ENCODE results near the gene CFHR5. TPM values are rescaled to one million over a fixed set of nuclear protein-coding genes. Genes with fewer than 3 reads are reported as not detected.
"Not testable (repeated sequence)": the region's sequence is repeated elsewhere in the genome, so short reads cannot be mapped to it uniquely, and the experiment has no call there.

CFHR5 gene
- not detected for total RNA-seq

DNA sequence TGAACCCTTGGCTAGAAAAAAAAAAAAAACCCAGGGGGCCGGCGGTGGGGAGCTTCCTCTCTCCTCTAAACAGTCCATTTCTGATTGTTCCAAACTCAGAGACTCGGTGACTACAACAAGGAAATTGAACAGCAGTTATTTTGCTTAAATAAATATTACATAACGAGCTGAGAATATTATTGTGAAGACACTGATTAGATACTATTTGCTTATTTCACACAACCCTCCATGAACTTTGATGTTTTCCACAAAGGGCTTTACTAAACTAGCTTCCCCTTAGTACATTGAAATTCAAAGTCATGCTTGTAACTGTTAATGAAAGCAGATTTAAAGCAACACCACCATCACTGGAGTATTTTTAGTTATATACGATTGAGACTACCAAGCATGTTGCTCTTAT is at the start of gene CFHR5:
TSS of gene CFHR5 (plus strand) at position 279 of the 400 bp plus-strand sequence. CDS start at position 388, 109 bp downstream.
- H3K36me3 Mint-ChIP-seq: no peaks in the 10 kb centered on the region
- DNase-seq (ENCODE audit: low spot score) (no peak), ATAC-seq (no peak)
- H3K4me3 Mint-ChIP-seq: no peak within 1 kb of the TSS
- H3K4me1 Mint-ChIP-seq (ENCODE audit: low read depth in 2 of 2): no peaks in the 10 kb centered on the region
- no peaks in the 10 kb centered on the region for H3K9me3 Mint-ChIP-seq
- H3K27me3 Mint-ChIP-seq: no peaks in the 10 kb centered on the region
- no peak within 1 kb of the TSS for H3K27ac Mint-ChIP-seq

DNA sequence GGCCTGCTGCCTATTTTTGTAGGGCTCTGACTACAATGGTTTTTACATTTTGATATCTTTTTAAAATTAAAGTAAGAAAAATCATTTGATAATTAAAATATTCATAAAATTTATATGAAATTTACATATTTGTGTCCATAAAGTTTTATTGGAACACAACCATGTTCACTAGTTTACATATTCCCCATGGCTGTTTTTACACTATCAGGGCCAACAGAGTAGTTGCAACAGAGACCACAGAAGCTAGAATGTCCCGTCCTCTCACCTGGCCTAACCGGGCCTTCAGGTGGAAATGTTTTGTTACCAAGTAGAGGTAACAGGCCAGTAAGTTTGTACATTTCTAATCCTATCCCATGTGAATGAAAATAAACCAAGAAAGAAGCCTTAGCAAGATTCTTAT is 44.5 kb upstream of the CFHR5 start:
- DNase-seq (ENCODE audit: low spot score); H3K36me3 Mint-ChIP-seq; ATAC-seq; H3K27me3 Mint-ChIP-seq; H3K4me1 Mint-ChIP-seq (ENCODE audit: low read depth in 2 of 2); H3K27ac Mint-ChIP-seq; H3K4me3 Mint-ChIP-seq; H3K9me3 Mint-ChIP-seq: not testable (repeated sequence)

DNA sequence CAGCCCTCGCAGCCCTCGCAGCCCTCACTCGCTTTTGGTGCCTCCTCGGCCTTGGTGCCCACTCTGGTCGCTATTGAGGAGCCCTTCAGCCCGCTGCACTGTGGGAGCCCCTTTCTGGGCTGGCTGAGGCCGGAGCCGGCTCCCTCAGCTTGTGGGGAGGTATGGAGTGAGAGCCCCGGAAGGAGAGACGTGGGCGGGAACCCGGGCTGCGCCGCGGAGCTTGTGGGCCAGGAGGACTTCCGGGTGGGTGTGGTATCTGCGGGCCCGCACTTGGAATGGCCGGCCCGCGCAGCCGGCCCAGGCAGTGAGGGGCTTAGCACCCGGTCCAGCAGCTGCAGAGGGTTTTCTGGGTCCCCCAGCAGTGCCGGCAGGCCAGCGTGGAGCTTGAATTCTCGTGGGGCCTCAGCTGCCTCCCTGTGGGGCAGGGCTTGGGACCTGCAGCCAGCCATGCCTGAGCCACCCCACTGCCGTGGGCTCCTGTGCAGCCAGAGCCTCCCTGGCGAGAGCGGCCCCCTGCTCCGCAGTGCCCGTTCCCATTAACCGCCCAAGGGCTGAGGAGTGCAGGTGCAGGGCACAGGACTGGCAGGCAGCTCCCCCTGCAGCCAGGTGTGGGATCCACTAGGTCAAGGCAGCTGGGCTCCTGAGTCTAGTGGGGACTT is 43.7 kb upstream of the CFHR5 start:
- Mint-ChIP-seq H3K27ac (no peak overlapping the region), H3K4me1 (ENCODE audit: low read depth in 2 of 2) (no peaks in the 10 kb centered on the region), H3K4me3 (no peak overlapping the region), H3K27me3 (no peaks in the 10 kb centered on the region), H3K36me3 (no peaks in the 10 kb centered on the region), H3K9me3 (peaks cover 11% of the 10 kb centered on the region)
- no peak for DNase-seq (ENCODE audit: low spot score)
- ATAC-seq: peak; percentile 32 to 33

- H3K9me3 Mint-ChIP-seq: peaks cover 18% of the 10 kb centered on the region
- ATAC-seq; DNase-seq (ENCODE audit: low spot score); H3K27me3 Mint-ChIP-seq; H3K4me1 Mint-ChIP-seq (ENCODE audit: low read depth in 2 of 2); H3K27ac Mint-ChIP-seq; H3K36me3 Mint-ChIP-seq; H3K4me3 Mint-ChIP-seq: not testable (repeated sequence)
Measured at GRCh38 chr1:196941474-196941873, 35.9 kb upstream of the CFHR5 start.

DNA sequence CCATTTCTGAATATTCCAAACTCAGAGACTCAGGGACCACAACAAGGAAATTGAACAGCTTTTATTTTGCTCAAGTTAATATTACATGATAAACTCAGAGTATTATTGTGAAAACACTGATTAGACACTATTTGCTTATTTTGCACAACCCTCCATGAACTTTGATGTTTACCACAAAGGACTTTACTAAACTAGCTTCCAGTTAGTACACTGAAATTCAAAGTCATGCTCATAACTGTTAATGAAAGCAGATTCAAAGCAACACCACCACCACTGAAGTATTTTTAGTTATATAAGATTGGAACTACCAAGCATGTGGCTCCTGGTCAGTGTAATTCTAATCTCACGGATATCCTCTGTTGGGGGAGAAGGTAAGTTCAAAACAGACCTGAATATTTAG is 33.8 kb upstream of the CFHR5 start, which contains the start of gene CFHR2:
TSS of gene CFHR2 (plus strand) at position 171 of the 400 bp plus-strand sequence. CDS start at position 314, 143 bp downstream.
- not testable (repeated sequence) for H3K27ac Mint-ChIP-seq; DNase-seq (ENCODE audit: low spot score); H3K27me3 Mint-ChIP-seq; H3K36me3 Mint-ChIP-seq; ATAC-seq; H3K4me3 Mint-ChIP-seq; H3K4me1 Mint-ChIP-seq (ENCODE audit: low read depth in 2 of 2)
- peaks cover 12% of the 10 kb centered on the region for H3K9me3 Mint-ChIP-seq

GRCh38 chr1:196951711-196952394 is 25.5 kb upstream of the CFHR5 start:
- H3K27me3 Mint-ChIP-seq: no peaks in the 10 kb centered on the region
- no peaks in the 10 kb centered on the region for H3K36me3 Mint-ChIP-seq
- H3K27ac Mint-ChIP-seq: no peak overlapping the region
- no peaks in the 10 kb centered on the region for H3K4me1 Mint-ChIP-seq (ENCODE audit: low read depth in 2 of 2)
- no peak for ATAC-seq
- peaks cover 8% of the 10 kb centered on the region for H3K9me3 Mint-ChIP-seq
- DNase-seq (ENCODE audit: low spot score): no peak
- H3K4me3 Mint-ChIP-seq: no peak overlapping the region

DNA sequence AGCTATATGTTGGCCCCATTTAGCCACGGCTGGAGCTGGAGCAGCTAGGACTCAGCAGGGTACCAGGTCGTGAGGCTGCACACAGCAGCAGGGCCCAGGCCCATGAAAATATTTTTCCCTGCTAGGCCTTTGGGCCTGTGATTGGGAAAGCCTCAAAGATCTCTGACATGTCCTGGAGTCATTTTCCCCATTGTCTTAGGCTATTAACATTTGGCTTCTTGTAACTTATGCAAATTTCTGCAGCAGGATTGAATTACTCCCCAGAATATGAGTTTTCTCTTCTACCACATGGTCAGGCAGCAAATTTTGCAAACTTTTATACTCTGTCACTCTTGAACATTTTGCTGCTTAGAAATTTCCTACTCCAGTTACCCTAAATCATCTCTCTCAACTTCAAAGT is 22.6 kb upstream of the CFHR5 start:
- DNase-seq (ENCODE audit: low spot score) (no peak), ATAC-seq (peak in 1 of 2 donors; percentile 6)
- H3K4me1 Mint-ChIP-seq (ENCODE audit: low read depth in 2 of 2): no peaks in the 10 kb centered on the region
- no peak overlapping the region for H3K4me3 Mint-ChIP-seq
- no peaks in the 10 kb centered on the region for H3K36me3 Mint-ChIP-seq
- no peak overlapping the region for H3K27ac Mint-ChIP-seq
- peaks cover 8% of the 10 kb centered on the region for H3K9me3 Mint-ChIP-seq
- H3K27me3 Mint-ChIP-seq: no peaks in the 10 kb centered on the region

DNA sequence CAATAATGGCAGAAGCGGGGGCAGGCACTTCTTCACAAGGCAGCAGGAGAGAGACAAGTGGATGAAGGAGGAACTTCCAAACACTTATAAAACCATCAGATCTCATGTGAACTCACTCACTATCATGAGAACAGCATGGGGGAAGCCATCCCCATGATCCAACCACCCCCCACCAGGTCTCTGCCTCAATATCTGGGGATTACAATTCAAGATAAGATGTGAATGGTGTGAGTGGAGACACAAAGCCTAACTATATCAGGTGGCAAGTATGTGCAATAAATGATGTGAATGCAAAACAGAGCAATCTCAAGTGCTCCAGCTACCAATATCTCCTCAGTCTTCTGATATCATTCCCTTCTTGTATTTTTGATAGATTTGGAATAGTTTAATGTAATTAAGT is 21.4 kb upstream of the CFHR5 start:
- Mint-ChIP-seq H3K27ac (no peak overlapping the region), H3K9me3 (peaks cover 8% of the 10 kb centered on the region), H3K4me1 (ENCODE audit: low read depth in 2 of 2) (no peaks in the 10 kb centered on the region), H3K36me3 (no peaks in the 10 kb centered on the region), H3K27me3 (no peaks in the 10 kb centered on the region), H3K4me3 (no peak overlapping the region)
- DNase-seq (ENCODE audit: low spot score): no peak
- ATAC-seq: no peak

GRCh38 chr1:196960854-196961253 is 16.5 kb upstream of the CFHR5 start:
- H3K27me3 Mint-ChIP-seq: no peaks in the 10 kb centered on the region
- no peak overlapping the region for H3K27ac Mint-ChIP-seq
- H3K4me1 Mint-ChIP-seq (ENCODE audit: low read depth in 2 of 2): no peaks in the 10 kb centered on the region
- no peak overlapping the region for H3K4me3 Mint-ChIP-seq
- H3K9me3 Mint-ChIP-seq: peaks cover 5% of the 10 kb centered on the region
- ATAC-seq (no peak), DNase-seq (ENCODE audit: low spot score) (no peak)
- no peaks in the 10 kb centered on the region for H3K36me3 Mint-ChIP-seq

- Mint-ChIP-seq H3K27me3 (no peaks in the 10 kb centered on the region), H3K4me3 (no peak overlapping the region), H3K36me3 (no peaks in the 10 kb centered on the region), H3K4me1 (ENCODE audit: low read depth in 2 of 2) (no peaks in the 10 kb centered on the region), H3K27ac (no peak overlapping the region), H3K9me3 (peaks cover 2% of the 10 kb centered on the region)
- DNase-seq (ENCODE audit: low spot score) (no peak), ATAC-seq (no peak)
Measured at GRCh38 chr1:196970182-196970581, 7.2 kb upstream of the CFHR5 start.

GRCh38 chr1:196976278-196976677 is 1.1 kb upstream of the CFHR5 start:
- H3K4me3 Mint-ChIP-seq: no peak overlapping the region
- no peaks in the 10 kb centered on the region for H3K27me3 Mint-ChIP-seq
- no peak for DNase-seq (ENCODE audit: low spot score)
- no peaks in the 10 kb centered on the region for H3K36me3 Mint-ChIP-seq
- no peak for ATAC-seq
- H3K9me3 Mint-ChIP-seq: no peaks in the 10 kb centered on the region
- no peaks in the 10 kb centered on the region for H3K4me1 Mint-ChIP-seq (ENCODE audit: low read depth in 2 of 2)
- H3K27ac Mint-ChIP-seq: no peak overlapping the region

- Mint-ChIP-seq H3K9me3 (peaks cover 3% of the 10 kb centered on the region), H3K36me3 (no peaks in the 10 kb centered on the region), H3K4me1 (ENCODE audit: low read depth in 2 of 2) (no peaks in the 10 kb centered on the region), H3K27me3 (no peaks in the 10 kb centered on the region), H3K27ac (no peak overlapping the region), H3K4me3 (no peak overlapping the region)
- DNase-seq (ENCODE audit: low spot score) (no peak), ATAC-seq (no peak)
Measured at GRCh38 chr1:196980859-196981258, 3.5 kb downstream of the CFHR5 start.

GRCh38 chr1:196982247-196982646 is 4.9 kb downstream of the CFHR5 start:
- not testable (repeated sequence) for H3K4me1 Mint-ChIP-seq (ENCODE audit: low read depth in 2 of 2); H3K36me3 Mint-ChIP-seq; H3K9me3 Mint-ChIP-seq; DNase-seq (ENCODE audit: low spot score); H3K4me3 Mint-ChIP-seq; H3K27me3 Mint-ChIP-seq; H3K27ac Mint-ChIP-seq; ATAC-seq

DNA sequence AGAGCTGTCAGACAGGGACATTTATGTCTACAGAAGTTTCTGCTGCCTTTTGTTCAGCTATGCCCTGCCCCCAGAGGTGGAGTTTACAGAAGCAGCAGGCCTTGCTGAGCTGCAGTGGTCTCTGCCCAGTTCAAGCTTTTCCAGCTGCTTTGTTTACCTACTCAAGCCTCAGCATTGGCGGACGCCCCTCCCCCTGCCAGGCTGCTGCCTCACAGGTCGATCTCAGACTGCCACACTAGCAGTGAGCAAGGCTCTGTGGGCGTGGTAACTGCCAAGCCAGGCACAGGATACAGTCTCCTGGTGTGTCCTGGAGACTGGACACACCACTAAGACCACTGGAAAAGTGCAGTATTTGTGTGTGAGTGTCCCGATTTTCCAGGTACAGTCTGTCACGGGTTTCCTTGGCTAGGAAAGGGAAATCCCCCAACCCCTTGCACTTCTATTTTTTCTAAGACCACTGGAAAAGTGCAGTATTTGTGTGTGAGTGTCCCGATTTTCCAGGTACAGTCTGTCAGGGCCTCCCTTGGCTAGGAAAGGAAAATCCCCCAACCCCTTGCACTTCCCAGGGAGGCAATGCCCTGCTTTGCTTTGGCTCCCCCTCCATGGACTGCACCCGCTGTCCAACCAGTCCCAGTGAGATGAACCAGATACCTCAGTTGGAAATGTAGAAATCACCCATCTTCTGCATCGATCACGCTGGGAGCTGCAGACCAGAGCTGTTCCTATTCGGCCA is 14.7 kb downstream of the CFHR5 start:
- not testable (repeated sequence) for H3K27ac Mint-ChIP-seq, ATAC-seq

More for the DNA sequence above, 14.7 kb downstream of the CFHR5 start:
- H3K4me3 Mint-ChIP-seq; H3K36me3 Mint-ChIP-seq; H3K4me1 Mint-ChIP-seq (ENCODE audit: low read depth in 2 of 2); DNase-seq (ENCODE audit: low spot score); H3K27me3 Mint-ChIP-seq: not testable (repeated sequence)
- H3K9me3 Mint-ChIP-seq: peaks cover 11% of the 10 kb centered on the region
